ENCODE results near the gene KCP.

KCP gene

DNA sequence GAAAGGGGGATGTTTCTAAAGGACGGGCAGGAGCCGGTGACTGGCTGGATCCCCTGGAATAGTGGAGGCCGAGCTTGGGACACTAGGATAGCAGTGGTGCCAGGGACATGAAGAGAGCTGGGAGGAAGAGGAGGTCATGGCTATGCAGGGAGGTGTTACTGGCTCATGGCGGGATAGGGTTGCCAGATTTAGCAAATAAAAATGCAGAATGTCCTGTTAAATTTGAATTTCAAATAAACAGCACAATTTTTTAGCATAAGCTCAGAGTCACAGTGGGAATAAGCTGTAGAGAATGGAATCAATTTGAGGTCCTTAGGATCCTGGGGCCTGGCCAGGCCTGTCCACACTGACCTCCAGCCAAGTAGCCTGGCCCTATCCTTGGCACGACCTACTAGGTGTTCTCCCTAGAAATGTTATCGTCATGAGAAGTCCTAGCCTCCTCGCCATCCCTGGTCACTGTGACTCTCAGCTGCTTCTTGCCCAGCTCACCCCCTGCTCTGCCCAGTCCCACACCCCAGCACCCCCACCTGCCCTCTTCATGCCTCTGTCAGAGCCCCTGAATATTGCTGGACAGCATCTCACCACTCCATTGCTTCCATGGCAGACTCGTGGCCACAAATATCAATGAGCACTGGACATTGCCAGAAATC is 7.6 kb upstream of the KCP start:
- no peak for TF ChIP-seq POLR2AphosphoS5 (IDR thresholded peaks at IDR 0.05; ENCODE audit: low read depth)
- TF ChIP-seq, protein P1, sequence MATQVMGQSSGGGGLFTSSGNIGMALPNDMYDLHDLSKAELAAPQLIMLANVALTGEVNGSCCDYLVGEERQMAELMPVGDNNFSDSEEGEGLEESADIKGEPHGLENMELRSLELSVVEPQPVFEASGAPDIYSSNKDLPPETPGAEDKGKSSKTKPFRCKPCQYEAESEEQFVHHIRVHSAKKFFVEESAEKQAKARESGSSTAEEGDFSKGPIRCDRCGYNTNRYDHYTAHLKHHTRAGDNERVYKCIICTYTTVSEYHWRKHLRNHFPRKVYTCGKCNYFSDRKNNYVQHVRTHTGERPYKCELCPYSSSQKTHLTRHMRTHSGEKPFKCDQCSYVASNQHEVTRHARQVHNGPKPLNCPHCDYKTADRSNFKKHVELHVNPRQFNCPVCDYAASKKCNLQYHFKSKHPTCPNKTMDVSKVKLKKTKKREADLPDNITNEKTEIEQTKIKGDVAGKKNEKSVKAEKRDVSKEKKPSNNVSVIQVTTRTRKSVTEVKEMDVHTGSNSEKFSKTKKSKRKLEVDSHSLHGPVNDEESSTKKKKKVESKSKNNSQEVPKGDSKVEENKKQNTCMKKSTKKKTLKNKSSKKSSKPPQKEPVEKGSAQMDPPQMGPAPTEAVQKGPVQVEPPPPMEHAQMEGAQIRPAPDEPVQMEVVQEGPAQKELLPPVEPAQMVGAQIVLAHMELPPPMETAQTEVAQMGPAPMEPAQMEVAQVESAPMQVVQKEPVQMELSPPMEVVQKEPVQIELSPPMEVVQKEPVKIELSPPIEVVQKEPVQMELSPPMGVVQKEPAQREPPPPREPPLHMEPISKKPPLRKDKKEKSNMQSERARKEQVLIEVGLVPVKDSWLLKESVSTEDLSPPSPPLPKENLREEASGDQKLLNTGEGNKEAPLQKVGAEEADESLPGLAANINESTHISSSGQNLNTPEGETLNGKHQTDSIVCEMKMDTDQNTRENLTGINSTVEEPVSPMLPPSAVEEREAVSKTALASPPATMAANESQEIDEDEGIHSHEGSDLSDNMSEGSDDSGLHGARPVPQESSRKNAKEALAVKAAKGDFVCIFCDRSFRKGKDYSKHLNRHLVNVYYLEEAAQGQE (IDR thresholded peaks at IDR 0.05; ENCODE audit: insufficient replicate concordance, low read depth): no peak
- no peak for TF ChIP-seq SPI1 (IDR thresholded peaks at IDR 0.05; ENCODE audit: borderline replicate concordance, low read depth)
- TF ChIP-seq GABPA (IDR thresholded peaks at IDR 0.05; ENCODE audit: low read depth): no peak
- TF ChIP-seq, protein P2, sequence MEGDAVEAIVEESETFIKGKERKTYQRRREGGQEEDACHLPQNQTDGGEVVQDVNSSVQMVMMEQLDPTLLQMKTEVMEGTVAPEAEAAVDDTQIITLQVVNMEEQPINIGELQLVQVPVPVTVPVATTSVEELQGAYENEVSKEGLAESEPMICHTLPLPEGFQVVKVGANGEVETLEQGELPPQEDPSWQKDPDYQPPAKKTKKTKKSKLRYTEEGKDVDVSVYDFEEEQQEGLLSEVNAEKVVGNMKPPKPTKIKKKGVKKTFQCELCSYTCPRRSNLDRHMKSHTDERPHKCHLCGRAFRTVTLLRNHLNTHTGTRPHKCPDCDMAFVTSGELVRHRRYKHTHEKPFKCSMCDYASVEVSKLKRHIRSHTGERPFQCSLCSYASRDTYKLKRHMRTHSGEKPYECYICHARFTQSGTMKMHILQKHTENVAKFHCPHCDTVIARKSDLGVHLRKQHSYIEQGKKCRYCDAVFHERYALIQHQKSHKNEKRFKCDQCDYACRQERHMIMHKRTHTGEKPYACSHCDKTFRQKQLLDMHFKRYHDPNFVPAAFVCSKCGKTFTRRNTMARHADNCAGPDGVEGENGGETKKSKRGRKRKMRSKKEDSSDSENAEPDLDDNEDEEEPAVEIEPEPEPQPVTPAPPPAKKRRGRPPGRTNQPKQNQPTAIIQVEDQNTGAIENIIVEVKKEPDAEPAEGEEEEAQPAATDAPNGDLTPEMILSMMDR (IDR thresholded peaks at IDR 0.05; ENCODE audit: insufficient read depth, low read length): no peak
- H3K4me3 ChIP-seq (replicated peaks; ENCODE audit: insufficient read depth, low read length): no peak overlapping the region

DNA sequence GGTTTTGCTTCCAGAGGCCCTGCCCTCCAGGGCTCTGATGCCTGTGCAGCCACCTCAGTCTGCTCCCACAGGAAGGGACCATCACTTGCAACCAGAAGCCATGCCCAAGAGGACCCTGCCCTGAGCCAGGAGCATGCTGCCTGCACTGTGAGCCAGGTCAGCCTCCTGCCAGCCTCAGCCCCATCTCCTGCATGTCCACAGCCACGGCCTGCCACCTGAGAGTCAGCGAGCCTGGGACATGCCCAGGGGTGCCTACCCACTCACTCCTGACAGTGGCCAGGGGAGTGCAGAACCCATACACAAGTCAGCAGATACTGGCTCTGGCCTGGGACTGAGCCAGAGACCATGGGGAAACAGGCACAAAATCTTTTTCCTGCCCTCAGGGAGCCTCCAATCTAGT is 6.6 kb upstream of the KCP start:
- Histone ChIP-seq H3K4me3 (replicated peaks; ENCODE audit: insufficient read depth, low read length) (no peak overlapping the region), H3K27me3 (ENCODE audit: insufficient read depth, poor library complexity, severe bottlenecking) (peaks cover 28% of the 10 kb centered on the region)
- TF ChIP-seq, protein P2 (IDR thresholded peaks at IDR 0.05; ENCODE audit: insufficient read depth, low read length): no peak
- TF ChIP-seq SPI1 (IDR thresholded peaks at IDR 0.05; ENCODE audit: borderline replicate concordance, low read depth) (no peak), POLR2AphosphoS5 (IDR thresholded peaks at IDR 0.05; ENCODE audit: low read depth) (no peak), GABPA (IDR thresholded peaks at IDR 0.05; ENCODE audit: low read depth) (no peak)
- TF ChIP-seq, protein P1 (IDR thresholded peaks at IDR 0.05; ENCODE audit: insufficient replicate concordance, low read depth): no peak

More for the DNA sequence above, 7.6 kb upstream of the KCP start:
- no peak for DNase-seq (ENCODE audit: low read depth in 1 of 2, low spot score in 1 of 2)
- Histone ChIP-seq H3K27ac (replicated peaks) (no peak overlapping the region), H3K27me3 (ENCODE audit: insufficient read depth, poor library complexity, severe bottlenecking) (peaks cover 28% of the 10 kb centered on the region)

DNA sequence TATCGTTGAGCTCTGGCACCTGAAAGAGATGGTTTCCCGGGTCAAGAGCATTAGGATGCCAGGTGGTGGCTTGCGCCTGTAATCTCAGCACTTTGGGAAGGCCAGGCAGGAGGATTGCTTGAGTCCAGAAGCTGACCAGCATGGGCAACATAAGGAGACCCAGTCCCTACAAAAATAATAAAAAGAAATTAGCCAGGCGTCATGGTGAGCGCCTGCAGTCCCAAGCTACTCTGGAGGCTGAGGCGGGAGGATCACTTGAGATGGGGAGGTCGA is 6.1 kb upstream of the KCP start:
- Histone ChIP-seq H3K27me3 (ENCODE audit: insufficient read depth, poor library complexity, severe bottlenecking) (peaks cover 28% of the 10 kb centered on the region), H3K4me3 (replicated peaks; ENCODE audit: insufficient read depth, low read length) (no peak overlapping the region), H3K27ac (replicated peaks) (no peak overlapping the region)
- no peak for TF ChIP-seq POLR2AphosphoS5 (IDR thresholded peaks at IDR 0.05; ENCODE audit: low read depth)
- TF ChIP-seq SPI1 (IDR thresholded peaks at IDR 0.05; ENCODE audit: borderline replicate concordance, low read depth): no peak
- no peak for DNase-seq (ENCODE audit: low read depth in 1 of 2, low spot score in 1 of 2)

More for the DNA sequence above, 6.6 kb upstream of the KCP start:
- no peak overlapping the region for H3K27ac ChIP-seq (replicated peaks)
- no peak for DNase-seq (ENCODE audit: low read depth in 1 of 2, low spot score in 1 of 2)

DNA sequence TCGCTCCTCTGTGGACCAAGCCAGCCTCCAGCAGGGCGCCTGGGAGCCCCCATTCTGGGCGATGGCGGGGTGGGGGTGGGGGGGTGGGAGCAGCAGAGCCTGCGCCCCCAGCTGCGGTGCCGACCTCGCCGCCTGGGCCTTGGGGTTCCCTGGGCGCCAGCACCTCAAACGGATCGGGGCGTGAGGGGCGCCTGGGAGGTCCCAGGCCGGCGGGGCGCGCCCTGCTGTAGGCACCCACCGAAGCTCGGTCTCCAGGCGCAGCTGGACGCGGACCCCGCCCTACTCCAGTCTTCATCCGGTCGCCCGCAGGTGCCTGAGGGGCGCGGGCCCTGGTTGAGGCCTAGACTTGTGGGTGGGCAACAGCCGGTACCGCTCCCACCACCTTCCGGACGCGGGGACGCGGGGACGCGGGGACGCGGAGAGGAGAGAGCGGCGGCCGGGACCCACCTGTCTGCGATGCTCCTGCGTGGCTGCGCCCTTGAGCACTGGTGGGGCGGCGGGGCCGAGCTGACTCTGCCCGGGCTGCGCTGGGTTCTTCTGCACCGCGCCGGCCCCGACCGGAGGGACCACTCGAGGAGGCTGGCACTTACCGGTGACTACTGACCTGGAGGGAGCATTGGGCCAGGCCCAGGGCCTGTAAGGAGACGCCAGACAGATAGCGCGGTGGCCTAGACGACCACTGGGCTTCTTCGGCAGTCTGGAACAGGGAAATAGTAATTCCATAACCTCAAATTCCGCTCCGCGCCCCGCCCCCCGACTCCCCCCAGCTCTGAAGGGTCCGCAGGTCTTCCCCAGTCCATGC is 5.5 kb upstream of the KCP start:
- Histone ChIP-seq H3K27ac (replicated peaks) (no peak overlapping the region), H3K27me3 (ENCODE audit: insufficient read depth, poor library complexity, severe bottlenecking) (peaks cover 26% of the 10 kb centered on the region), H3K4me3 (replicated peaks; ENCODE audit: insufficient read depth, low read length) (no peak overlapping the region)
- TF ChIP-seq, protein P1 (IDR thresholded peaks at IDR 0.05; ENCODE audit: insufficient replicate concordance, low read depth): no peak
- TF ChIP-seq SPI1 (IDR thresholded peaks at IDR 0.05; ENCODE audit: borderline replicate concordance, low read depth) (no peak), GABPA (IDR thresholded peaks at IDR 0.05; ENCODE audit: low read depth) (no peak), POLR2AphosphoS5 (IDR thresholded peaks at IDR 0.05; ENCODE audit: low read depth) (no peak)
- TF ChIP-seq, protein P2 (IDR thresholded peaks at IDR 0.05; ENCODE audit: insufficient read depth, low read length): no peak
- DNase-seq (ENCODE audit: low read depth in 1 of 2, low spot score in 1 of 2): no peak
